ENCODE measurements around the gene COG8.

Gene COG8

DNA sequence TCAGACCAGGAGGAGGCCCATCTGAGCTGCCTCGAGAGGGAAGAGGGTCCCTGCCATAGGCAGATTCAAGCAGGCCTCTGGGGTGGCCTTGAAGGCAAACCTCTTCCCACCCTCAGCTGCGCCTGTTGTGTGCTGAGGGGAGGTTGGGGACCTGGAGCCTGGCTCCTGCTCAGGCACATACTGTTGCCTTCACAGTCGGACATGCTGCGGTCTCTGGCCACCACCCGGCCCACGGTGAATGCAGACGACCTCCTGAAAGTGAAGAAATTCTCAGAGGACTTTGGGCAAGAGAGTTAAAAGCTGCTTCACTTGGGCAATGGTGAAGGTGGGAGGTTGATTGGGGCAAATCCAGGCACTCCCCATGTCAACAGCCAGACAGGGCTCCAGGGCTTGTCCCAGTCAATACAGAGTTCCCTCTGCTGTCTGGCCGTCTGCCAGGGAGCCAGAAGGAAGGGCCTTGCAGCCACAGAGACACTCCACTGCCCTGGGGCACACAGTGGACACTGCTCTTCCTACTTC is 15.3 kb downstream of the COG8 start:
- H3K27me3 ChIP-seq (ENCODE audit: control insufficient read depth, insufficient read depth, low read length): no peaks in the 10 kb centered on the region
- no peak overlapping the region for H3K9ac ChIP-seq (ENCODE audit: low read length)
- H3K36me3 ChIP-seq (ENCODE audit: control insufficient read depth, insufficient read depth, low read length): peaks cover 48% of the 10 kb centered on the region
- H3K27ac ChIP-seq (ENCODE audit: low read depth, low read length): no peak overlapping the region
- peaks cover 2% of the 10 kb centered on the region for H3K4me1 ChIP-seq (ENCODE audit: control insufficient read depth, insufficient read depth, low read length)
- H3K4me3 ChIP-seq (ENCODE audit: low read length): no peak overlapping the region

DNA sequence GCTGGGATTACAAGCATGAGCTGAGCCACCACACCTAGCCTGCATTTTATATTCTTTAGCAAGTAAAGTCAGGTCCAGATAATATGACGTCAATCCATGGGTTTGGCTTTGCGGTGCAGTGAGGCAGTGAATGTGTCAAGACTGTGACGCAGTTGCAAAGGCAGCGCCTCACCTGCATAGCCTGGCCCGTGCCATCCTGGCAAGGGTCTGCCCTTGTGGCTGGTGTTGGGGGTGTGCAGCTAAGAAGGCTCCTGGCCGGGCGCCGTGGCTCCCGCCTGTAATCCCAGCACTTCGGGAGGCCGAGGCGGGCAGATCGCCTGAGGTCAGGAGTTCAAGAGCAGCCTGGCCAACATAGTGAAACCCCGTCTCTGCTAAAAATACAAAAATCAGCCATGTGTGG is 15.9 kb downstream of the COG8 start:
- Histone ChIP-seq H3K27ac (ENCODE audit: low read depth, low read length) (no peak overlapping the region), H3K4me1 (ENCODE audit: control insufficient read depth, insufficient read depth, low read length) (no peaks in the 10 kb centered on the region), H3K36me3 (ENCODE audit: control insufficient read depth, insufficient read depth, low read length) (peaks cover 54% of the 10 kb centered on the region), H3K9ac (ENCODE audit: low read length) (no peak overlapping the region), H3K27me3 (ENCODE audit: control insufficient read depth, insufficient read depth, low read length) (no peaks in the 10 kb centered on the region), H3K4me3 (ENCODE audit: low read length) (no peak overlapping the region)

DNA sequence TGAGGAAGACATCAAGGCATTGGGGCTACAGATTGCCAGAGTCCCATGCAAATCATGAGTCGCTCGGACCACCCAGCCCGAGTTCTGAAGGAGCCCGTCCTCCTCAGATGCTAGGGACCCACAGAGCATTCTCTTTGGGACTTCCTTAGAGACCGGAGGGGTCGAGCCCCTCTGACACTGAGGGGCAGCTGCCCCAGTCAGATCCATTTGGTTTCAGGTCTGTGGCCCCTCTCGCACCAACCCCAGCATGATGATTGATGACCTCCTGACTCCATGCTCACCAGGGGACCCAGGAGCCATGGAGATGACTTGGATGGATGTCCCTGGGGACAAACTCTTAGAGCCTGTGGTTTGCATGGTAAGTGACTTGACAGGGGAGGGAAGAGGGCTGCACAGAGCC is 17.0 kb downstream of the COG8 start:
- Histone ChIP-seq H3K27ac (ENCODE audit: low read depth, low read length) (no peak overlapping the region), H3K4me1 (ENCODE audit: control insufficient read depth, insufficient read depth, low read length) (no peaks in the 10 kb centered on the region), H3K9ac (ENCODE audit: low read length) (no peak overlapping the region), H3K4me3 (ENCODE audit: low read length) (no peak overlapping the region), H3K27me3 (ENCODE audit: control insufficient read depth, insufficient read depth, low read length) (no peaks in the 10 kb centered on the region), H3K36me3 (ENCODE audit: control insufficient read depth, insufficient read depth, low read length) (peaks cover 57% of the 10 kb centered on the region)

DNA sequence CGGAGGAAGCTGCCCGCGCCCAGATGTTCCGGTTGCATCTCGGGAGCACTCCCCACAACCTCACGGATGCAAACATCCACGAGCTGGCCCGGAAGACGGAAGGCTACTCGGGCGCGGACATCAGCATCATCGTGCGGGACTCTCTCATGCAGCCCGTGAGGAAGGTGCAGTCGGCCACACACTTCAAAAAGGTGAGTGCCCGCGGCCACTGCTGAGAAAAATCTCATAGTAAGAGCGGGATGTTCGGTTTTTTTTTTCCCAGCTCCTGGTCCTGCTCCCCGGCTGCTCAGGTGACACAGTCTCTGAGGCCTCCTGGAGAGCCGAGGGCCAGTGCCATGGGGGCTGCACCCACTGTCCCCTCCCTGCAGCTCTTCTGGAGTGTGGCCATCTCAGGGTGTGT is 18.3 kb downstream of the COG8 start:
- Histone ChIP-seq H3K4me3 (ENCODE audit: low read length) (no peak overlapping the region), H3K36me3 (ENCODE audit: control insufficient read depth, insufficient read depth, low read length) (peaks cover 65% of the 10 kb centered on the region), H3K9ac (ENCODE audit: low read length) (no peak overlapping the region), H3K4me1 (ENCODE audit: control insufficient read depth, insufficient read depth, low read length) (no peaks in the 10 kb centered on the region), H3K27ac (ENCODE audit: low read depth, low read length) (no peak overlapping the region), H3K27me3 (ENCODE audit: control insufficient read depth, insufficient read depth, low read length) (no peaks in the 10 kb centered on the region)

DNA sequence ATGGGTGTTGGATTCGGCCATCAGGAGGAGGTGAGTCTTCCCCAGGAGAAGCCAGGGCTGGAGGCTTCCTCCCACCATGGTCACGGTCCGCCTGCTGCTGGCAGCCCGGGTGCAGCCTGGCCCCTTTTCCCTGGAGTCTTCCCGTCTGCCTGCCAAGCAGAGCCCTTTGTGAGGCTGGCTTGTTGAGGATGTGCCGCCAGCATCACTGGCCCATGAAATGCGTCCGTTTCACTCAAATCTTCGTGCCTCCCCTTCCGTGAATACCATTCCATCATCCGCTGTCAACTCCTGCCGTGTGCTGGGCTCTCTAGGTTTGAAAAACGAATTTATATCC is 18.7 kb downstream of the COG8 start:
- no peak overlapping the region for H3K27ac ChIP-seq (ENCODE audit: low read depth, low read length)
- no peaks in the 10 kb centered on the region for H3K27me3 ChIP-seq (ENCODE audit: control insufficient read depth, insufficient read depth, low read length)
- H3K36me3 ChIP-seq (ENCODE audit: control insufficient read depth, insufficient read depth, low read length): peaks cover 69% of the 10 kb centered on the region
- H3K4me1 ChIP-seq (ENCODE audit: control insufficient read depth, insufficient read depth, low read length): no peaks in the 10 kb centered on the region
- no peak overlapping the region for H3K4me3 ChIP-seq (ENCODE audit: low read length)
- no peak overlapping the region for H3K9ac ChIP-seq (ENCODE audit: low read length)

DNA sequence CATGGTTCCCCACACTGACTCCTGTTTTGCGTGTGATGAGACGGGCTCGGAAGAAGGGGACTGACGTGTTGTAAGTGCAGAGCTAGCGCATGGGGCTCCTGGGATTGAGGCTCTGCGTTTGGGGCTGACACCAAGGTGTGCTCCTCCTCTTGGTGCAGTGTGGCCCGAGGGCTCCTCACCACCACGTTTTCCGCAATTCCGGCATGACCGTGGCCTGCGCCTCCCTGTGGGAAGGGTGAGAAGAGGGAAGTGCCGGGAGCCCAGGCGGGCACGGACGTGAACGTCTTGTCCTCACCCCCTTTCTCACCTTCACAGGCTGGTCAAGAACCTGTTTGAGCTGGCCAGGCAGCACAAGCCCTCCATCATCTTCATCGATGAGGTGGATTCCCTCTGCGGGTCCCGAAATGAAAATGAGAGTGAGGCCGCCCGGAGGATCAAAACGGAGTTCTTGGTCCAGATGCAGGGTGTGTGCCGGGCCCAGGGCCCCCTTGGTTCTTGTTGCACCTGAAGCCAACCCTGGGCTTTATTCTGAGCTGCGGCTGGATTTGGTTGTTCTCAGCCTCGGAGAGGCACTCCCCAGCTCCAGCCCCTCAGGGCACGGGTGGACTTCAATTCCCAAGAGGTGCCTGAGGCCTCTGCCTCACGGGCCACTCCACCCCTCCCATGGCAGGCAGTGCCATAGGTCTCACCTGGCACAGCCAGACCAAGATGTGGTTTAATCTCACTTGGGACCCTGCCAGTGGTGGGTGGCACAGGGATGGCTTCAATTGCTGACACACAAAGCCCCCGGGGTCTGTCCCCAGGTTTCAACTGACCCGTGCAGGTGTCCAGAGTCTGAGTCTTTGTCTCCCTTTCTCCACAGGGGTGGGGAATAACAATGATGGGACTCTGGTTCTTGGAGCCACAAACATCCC is 19.3 kb downstream of the COG8 start:
- no peaks in the 10 kb centered on the region for H3K4me1 ChIP-seq (ENCODE audit: control insufficient read depth, insufficient read depth, low read length)
- no peak overlapping the region for H3K4me3 ChIP-seq (ENCODE audit: low read length)
- H3K27me3 ChIP-seq (ENCODE audit: control insufficient read depth, insufficient read depth, low read length): no peaks in the 10 kb centered on the region
- H3K27ac ChIP-seq (ENCODE audit: low read depth, low read length): no peak overlapping the region
- no peak overlapping the region for H3K9ac ChIP-seq (ENCODE audit: low read length)
- peaks cover 71% of the 10 kb centered on the region for H3K36me3 ChIP-seq (ENCODE audit: control insufficient read depth, insufficient read depth, low read length)

DNA sequence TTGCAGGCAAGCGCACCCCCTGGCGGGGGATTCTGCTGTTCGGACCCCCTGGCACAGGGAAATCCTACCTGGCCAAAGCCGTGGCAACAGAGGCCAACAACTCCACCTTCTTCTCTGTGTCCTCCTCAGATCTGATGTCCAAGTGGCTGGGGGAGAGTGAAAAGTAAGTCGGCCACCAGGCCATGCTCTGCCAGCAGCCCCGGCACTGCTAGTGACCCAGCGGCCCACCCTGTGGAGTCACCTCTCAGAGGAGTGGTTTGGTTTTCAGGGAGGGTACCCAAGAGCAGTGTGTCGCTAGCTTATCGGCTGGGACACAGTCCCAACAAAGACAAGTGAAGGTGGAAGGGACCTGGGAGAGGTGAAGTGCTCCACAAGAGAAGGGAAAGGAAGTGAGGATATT is 20.0 kb downstream of the COG8 start:
- Histone ChIP-seq H3K36me3 (ENCODE audit: control insufficient read depth, insufficient read depth, low read length) (peaks cover 70% of the 10 kb centered on the region), H3K27me3 (ENCODE audit: control insufficient read depth, insufficient read depth, low read length) (no peaks in the 10 kb centered on the region), H3K27ac (ENCODE audit: low read depth, low read length) (no peak overlapping the region)

DNA sequence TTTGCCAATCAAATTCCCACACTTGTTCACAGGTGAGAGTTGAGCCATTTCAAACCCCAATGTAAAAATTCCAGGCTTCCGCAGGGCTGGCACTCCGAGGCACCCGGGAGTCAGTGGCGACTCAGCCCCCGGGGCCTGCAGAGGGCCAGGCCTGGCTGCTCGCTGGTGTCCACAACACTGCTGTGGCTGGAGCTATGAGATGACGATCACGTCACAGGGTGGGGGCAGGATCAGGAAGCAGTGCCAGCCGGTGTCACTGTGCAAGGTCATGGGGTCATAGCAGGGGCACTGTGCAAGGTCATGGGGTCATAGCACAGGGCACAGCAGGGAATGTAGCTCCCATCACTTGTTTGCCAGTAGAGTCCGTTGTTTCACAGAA is 20.5 kb downstream of the COG8 start:
- no peak overlapping the region for H3K27ac ChIP-seq (ENCODE audit: low read depth, low read length)
- H3K9ac ChIP-seq (ENCODE audit: low read length): no peak overlapping the region
- peaks cover 67% of the 10 kb centered on the region for H3K36me3 ChIP-seq (ENCODE audit: control insufficient read depth, insufficient read depth, low read length)
- H3K4me1 ChIP-seq (ENCODE audit: control insufficient read depth, insufficient read depth, low read length): no peaks in the 10 kb centered on the region
- H3K4me3 ChIP-seq (ENCODE audit: low read length): no peak overlapping the region
- no peaks in the 10 kb centered on the region for H3K27me3 ChIP-seq (ENCODE audit: control insufficient read depth, insufficient read depth, low read length)

More for the DNA sequence above, 20.0 kb downstream of the COG8 start:
- H3K9ac ChIP-seq (ENCODE audit: low read length): no peak overlapping the region
- no peaks in the 10 kb centered on the region for H3K4me1 ChIP-seq (ENCODE audit: control insufficient read depth, insufficient read depth, low read length)
- H3K4me3 ChIP-seq (ENCODE audit: low read length): no peak overlapping the region

DNA sequence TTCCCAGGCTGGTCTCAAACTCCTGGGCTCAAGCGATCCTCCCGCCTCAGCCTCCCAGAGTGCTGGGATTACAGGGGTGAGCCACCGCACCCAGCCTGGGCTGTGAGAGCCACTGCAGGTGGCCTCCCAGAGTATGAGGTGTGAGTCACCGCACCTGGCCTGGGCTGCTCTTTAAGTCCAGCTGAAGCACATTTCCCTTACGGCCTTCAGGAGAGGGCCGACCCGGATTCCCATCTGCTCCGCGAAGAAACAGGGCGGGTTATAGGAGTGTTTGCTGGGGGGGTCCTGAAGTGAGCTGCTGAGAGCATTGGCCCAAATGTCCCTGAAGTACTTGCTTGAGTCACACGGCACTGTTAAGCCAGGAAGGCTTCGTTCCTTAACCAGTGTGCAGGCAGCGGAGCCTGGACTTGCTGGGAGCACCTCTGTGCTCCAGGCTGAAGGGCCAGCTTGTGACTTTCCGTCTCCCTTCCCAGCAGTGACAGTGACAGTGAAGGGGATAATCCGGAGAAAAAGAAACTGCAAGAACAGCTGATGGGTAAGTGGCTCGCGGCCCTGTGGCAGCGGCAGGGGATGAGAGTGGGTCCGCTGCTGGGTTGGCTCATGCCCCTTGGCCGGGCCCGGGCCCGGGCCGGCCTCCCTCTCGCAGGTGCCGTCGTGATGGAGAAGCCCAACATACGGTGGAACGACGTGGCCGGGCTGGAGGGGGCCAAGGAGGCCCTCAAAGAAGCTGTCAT is 21.0 kb downstream of the COG8 start:
- H3K9ac ChIP-seq (ENCODE audit: low read length): no peak overlapping the region
- H3K4me3 ChIP-seq (ENCODE audit: low read length): no peak overlapping the region
- H3K36me3 ChIP-seq (ENCODE audit: control insufficient read depth, insufficient read depth, low read length): peaks cover 66% of the 10 kb centered on the region
- H3K4me1 ChIP-seq (ENCODE audit: control insufficient read depth, insufficient read depth, low read length): no peaks in the 10 kb centered on the region
- no peaks in the 10 kb centered on the region for H3K27me3 ChIP-seq (ENCODE audit: control insufficient read depth, insufficient read depth, low read length)
- H3K27ac ChIP-seq (ENCODE audit: low read depth, low read length): no peak overlapping the region

DNA sequence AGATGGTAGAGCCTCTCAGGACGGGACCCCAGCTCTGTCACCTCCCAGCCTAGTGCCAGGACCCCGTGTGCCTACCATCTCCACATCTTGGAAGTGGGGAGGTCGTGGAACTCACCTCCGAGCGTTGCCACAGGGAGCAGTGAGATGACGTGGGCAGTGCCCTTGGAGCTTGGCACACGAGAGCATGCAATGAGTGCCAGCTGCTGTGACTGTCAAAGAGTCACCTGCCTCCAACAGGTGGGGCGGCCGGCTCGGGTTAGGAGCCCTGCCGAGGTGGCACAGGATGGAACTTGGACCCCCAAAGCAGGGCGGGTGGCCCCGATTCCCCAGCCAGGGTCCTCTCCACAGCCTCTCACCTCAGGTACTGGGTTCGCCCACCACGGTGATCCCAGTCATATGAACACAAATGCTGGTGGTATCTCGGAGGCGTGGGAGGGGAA is 22.7 kb downstream of the COG8 start:
- Histone ChIP-seq H3K36me3 (ENCODE audit: control insufficient read depth, insufficient read depth, low read length) (peaks cover 50% of the 10 kb centered on the region), H3K9ac (ENCODE audit: low read length) (no peak overlapping the region), H3K27me3 (ENCODE audit: control insufficient read depth, insufficient read depth, low read length) (no peaks in the 10 kb centered on the region), H3K4me1 (ENCODE audit: control insufficient read depth, insufficient read depth, low read length) (no peaks in the 10 kb centered on the region), H3K27ac (ENCODE audit: low read depth, low read length) (no peak overlapping the region), H3K4me3 (ENCODE audit: low read length) (no peak overlapping the region)

DNA sequence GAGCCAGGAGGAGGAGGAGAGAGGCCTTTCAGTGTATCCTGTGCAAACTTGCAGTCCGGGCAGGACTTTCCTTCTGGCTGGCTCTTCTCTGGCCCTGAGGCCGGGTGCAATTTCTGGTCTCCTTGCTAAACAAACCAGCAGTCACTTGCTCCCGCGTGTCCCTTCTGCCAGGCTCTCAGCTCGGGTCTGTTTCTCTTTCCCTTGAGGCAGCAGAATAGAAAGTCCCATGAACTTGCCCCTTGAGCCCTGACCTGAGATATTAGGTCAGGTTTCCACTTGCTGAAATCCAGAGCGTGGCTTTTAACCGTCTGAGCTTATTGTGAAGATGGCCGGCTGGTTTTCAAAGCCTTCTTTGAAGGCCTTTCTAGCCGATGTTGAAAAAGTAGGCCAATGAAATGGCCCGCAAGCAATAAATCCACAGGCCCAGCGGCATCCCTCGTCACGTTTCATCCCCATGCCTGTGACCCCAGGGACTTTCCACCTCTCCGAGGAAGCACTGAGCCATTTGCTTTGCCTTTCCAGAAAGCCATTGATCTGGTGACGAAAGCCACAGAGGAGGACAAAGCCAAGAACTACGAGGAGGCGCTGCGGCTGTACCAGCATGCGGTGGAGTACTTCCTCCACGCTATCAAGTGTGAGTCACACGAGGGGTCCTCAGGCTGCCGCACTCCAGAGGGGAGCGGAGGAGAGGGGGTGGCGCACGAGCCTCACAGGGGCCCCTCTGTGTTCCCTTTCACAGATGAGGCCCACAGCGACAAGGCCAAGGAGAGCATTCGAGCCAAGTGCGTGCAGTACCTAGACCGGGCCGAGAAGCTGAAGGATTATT is 23.7 kb downstream of the COG8 start:
- Histone ChIP-seq H3K9ac (ENCODE audit: low read length) (no peak overlapping the region), H3K36me3 (ENCODE audit: control insufficient read depth, insufficient read depth, low read length) (peaks cover 42% of the 10 kb centered on the region), H3K4me3 (ENCODE audit: low read length) (no peak overlapping the region), H3K27ac (ENCODE audit: low read depth, low read length) (no peak overlapping the region), H3K4me1 (ENCODE audit: control insufficient read depth, insufficient read depth, low read length) (peaks cover 1% of the 10 kb centered on the region), H3K27me3 (ENCODE audit: control insufficient read depth, insufficient read depth, low read length) (no peaks in the 10 kb centered on the region)

DNA sequence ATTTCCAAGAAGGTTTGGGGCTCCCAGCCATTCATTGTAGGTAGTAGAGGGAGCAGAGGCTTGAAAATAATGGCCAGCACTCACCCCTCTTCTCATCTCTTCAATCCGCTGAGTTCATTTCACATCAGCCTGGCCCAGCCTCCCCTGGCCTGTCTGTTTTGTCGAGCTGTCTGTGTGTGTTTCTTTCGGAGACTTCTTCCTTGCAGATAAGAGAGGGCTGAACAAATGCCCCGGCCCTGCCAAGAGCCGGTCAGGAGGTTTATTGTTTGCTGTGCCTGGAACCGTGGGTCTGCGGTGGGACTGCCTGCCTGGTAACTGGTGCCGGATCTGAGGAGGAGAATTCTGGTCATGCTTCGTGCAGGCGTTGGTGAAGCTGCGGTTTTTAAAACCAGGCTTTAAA is 24.8 kb downstream of the COG8 start:
- H3K27ac ChIP-seq (ENCODE audit: low read depth, low read length): no peak overlapping the region
- no peak overlapping the region for H3K9ac ChIP-seq (ENCODE audit: low read length)
- no peaks in the 10 kb centered on the region for H3K27me3 ChIP-seq (ENCODE audit: control insufficient read depth, insufficient read depth, low read length)
- H3K36me3 ChIP-seq (ENCODE audit: control insufficient read depth, insufficient read depth, low read length): peaks cover 30% of the 10 kb centered on the region
- peaks cover 5% of the 10 kb centered on the region for H3K4me1 ChIP-seq (ENCODE audit: control insufficient read depth, insufficient read depth, low read length)
- H3K4me3 ChIP-seq (ENCODE audit: low read length): no peak overlapping the region
